SU-DHL-6 (cell line): ENCODE data around the gene DEPDC7.
A peak's percentile ranks its signal among the peaks of the same experiment; 100 is the strongest.

Source experiments
- H2AFZ ChIP-seq: fragments of 200-600 bp; sonication (generic); 2 replicates; pipeline ENCODE4 v1.6.1; 2014; ENCODE audit warnings: low read depth, mild to moderate bottlenecking, moderate library complexity, mixed read lengths, antibody characterized with exemption, low read length; ENCODE audit not compliant: severe bottlenecking
- H3F3A ChIP-seq: fragments of 200-600 bp; shearing (Covaris generic); 2 replicates; pipeline ENCODE4 v1.6.0; 2016; ENCODE audit warnings: antibody characterized with exemption, mild to moderate bottlenecking; ENCODE audit not compliant: insufficient read depth
- H3K27ac ChIP-seq: fragments of 200-600 bp; sonication (generic); 2 replicates; pipeline ENCODE4 v1.5.1; 2016; ENCODE audit warnings: low read depth, mild to moderate bottlenecking, low read length, moderate library complexity, mixed read lengths
- H3K27me3 ChIP-seq: fragments of 200-600 bp; sonication (generic), shearing (Covaris generic); 2 replicates; pipeline ENCODE4 v1.6.0; 2014; ENCODE audit warnings: mild to moderate bottlenecking, low read length
- H3K36me3 ChIP-seq: fragments of 200-600 bp; sonication (generic); 2 replicates; pipeline ENCODE4 v1.6.1; 2014; ENCODE audit warnings: mild to moderate bottlenecking, low read length, mixed read lengths
- H3K4me2 ChIP-seq: fragments of 300-600, 200-600 bp; shearing (Covaris generic), sonication (generic); 2 replicates; pipeline ENCODE4 v1.6.0; 2014; ENCODE audit warnings: low read length, low read depth, mild to moderate bottlenecking; ENCODE audit not compliant: poor library complexity, severe bottlenecking
- H3K4me3 ChIP-seq: fragments of 200-600 bp; sonication (generic); 2 replicates; pipeline ENCODE4 v1.5.1; 2014; ENCODE audit warnings: antibody characterized with exemption, low read length, mild to moderate bottlenecking, mixed read lengths; ENCODE audit not compliant: insufficient read depth, poor library complexity, severe bottlenecking
- H3K79me2 ChIP-seq: fragments of 200-600 bp; sonication (generic); 2 replicates; pipeline ENCODE4 v1.6.1; 2014; ENCODE audit warnings: mild to moderate bottlenecking, low read length, moderate library complexity; ENCODE audit not compliant: insufficient read depth
- H3K9ac ChIP-seq: fragments of 200-600 bp; sonication (generic); 2 replicates; pipeline ENCODE4 v1.7.0; 2014; ENCODE audit warnings: mild to moderate bottlenecking, low read length
- H3K9me2 ChIP-seq: fragments of 200-600 bp; sonication (generic); replicated peaks from 2 replicates; pipeline ENCODE4 v1.6.1; 2014; ENCODE audit warnings: low read length; ENCODE audit not compliant: insufficient read depth
- H3K9me3 ChIP-seq: fragments of 200-600 bp; sonication (generic); 2 replicates; pipeline ENCODE4 v1.6.1; 2014; ENCODE audit warnings: low read length, mixed read lengths; ENCODE audit not compliant: insufficient read depth
- H4K20me1 ChIP-seq: fragments of 200-600 bp; sonication (generic); 2 replicates; pipeline ENCODE4 v1.6.1; 2014; ENCODE audit warnings: low read depth, mild to moderate bottlenecking, antibody characterized with exemption, low read length, moderate library complexity, mixed read lengths
- CTCF ChIP-seq: fragments of 200-600 bp; sonication (generic); IDR thresholded peaks from one replicate; pipeline ENCODE4 v1.5.1; 2017; ENCODE audit warnings: antibody characterized with exemption, mild to moderate bottlenecking, low read length, moderate library complexity; ENCODE audit not compliant: insufficient read depth, poor library complexity, severe bottlenecking
- EZH2phosphoT487 ChIP-seq: fragments of 200-600 bp; sonication (generic), shearing (Covaris generic); conservative IDR thresholded peaks from 2 replicates; pipeline ENCODE4 v1.6.1; 2018; ENCODE audit warnings: mild to moderate bottlenecking, antibody characterized with exemption, low read length, moderate library complexity, mixed read lengths

Gene DEPDC7

DNA sequence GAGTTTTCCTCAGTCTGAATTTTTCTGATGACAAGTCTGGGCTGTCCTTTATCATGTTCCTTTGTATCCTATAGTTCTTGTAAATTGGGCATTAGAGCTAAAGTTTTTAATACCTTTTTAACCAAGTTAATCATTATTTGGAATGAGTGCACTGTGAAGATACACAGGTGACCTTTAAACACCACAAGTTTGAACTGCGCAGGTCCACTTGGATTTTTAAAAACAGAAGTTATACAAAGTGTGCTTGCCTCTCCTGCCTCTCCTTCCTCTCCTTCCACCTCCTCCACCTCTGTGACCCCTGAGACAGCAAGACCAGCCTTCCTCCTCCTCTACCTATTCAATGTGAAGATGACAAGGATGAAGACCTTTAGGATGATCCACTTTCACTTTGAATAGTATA, 19.3 kb downstream of the DEPDC7 start:
- Histone ChIP-seq H3K27ac (no peak overlapping the region), H3K9me3 (no peaks in the 10 kb centered on the region), H3K9ac (no peak overlapping the region), H3K9me2 (no peaks in the 10 kb centered on the region), H3K27me3 (no peaks in the 10 kb centered on the region), H3K4me2 (no peak overlapping the region), H2AFZ (no peak overlapping the region), H4K20me1 (no peaks in the 10 kb centered on the region), H3K79me2 (no peaks in the 10 kb centered on the region), H3F3A (peaks cover under 1% of the 10 kb centered on the region; the same call in 1 of the 2 replicates), H3K36me3 (no peaks in the 10 kb centered on the region), H3K4me3 (no peak overlapping the region)
- no peak for TF ChIP-seq CTCF
- TF ChIP-seq EZH2phosphoT487: no peak

- Histone ChIP-seq H3K4me3 (peak within 1 kb of the TSS; percentile 75), H3F3A (peaks cover 13% of the 10 kb centered on the region), H3K9me2 (no peaks in the 10 kb centered on the region), H3K27me3 (no peaks in the 10 kb centered on the region), H3K4me2 (peak within 1 kb of the TSS; percentile 67), H3K36me3 (no peaks in the 10 kb centered on the region), H3K27ac (peak within 1 kb of the TSS; percentile 77), H3K9me3 (no peaks in the 10 kb centered on the region), H3K9ac (peak within 1 kb of the TSS; percentile 87), H4K20me1 (no peaks in the 10 kb centered on the region), H2AFZ (peak within 1 kb of the TSS; percentile 91), H3K79me2 (no peaks in the 10 kb centered on the region)
- TF ChIP-seq CTCF (no peak), EZH2phosphoT487 (no peak)
These were observed 23.8 kb downstream of the DEPDC7 start, which contains the start of gene TCP11L1 for GRCh38 chr11:33039274-33040032. Gene TCP11L1 (plus strand): TSS chr11:33039572. CDS start chr11:33043774, 4,202 bp downstream.

GRCh38 chr11:33040033-33040861, 24.6 kb downstream of the DEPDC7 start:
- H3K27ac ChIP-seq: peak overlapping the region; percentile 77

More at GRCh38 chr11:33040033-33040861, 24.6 kb downstream of the DEPDC7 start:
- Histone ChIP-seq H3F3A (peaks cover 13% of the 10 kb centered on the region), H2AFZ (peak overlapping the region; percentile 91), H3K4me3 (peak overlapping the region; percentile 75), H4K20me1 (no peaks in the 10 kb centered on the region), H3K79me2 (no peaks in the 10 kb centered on the region), H3K9me3 (no peaks in the 10 kb centered on the region), H3K9ac (peak overlapping the region; percentile 87), H3K4me2 (peak overlapping the region; percentile 67), H3K36me3 (no peaks in the 10 kb centered on the region), H3K27me3 (no peaks in the 10 kb centered on the region), H3K9me2 (no peaks in the 10 kb centered on the region)
- no peak for TF ChIP-seq EZH2phosphoT487
- TF ChIP-seq CTCF: no peak
